MCF 10A (cell line): ENCODE measurements around the gene CACNB2. TPM values are rescaled to one million over a fixed set of nuclear protein-coding genes. Genes with fewer than 3 reads are reported as not detected.

Experiments used
- BruUV-seq: library from RNA; stranded (reverse); fragments of 400-500 nt; replicated peaks from 2 replicates; lab custom pipeline; 2021; lab: Mats Ljungman, UMichigan
- CTCF ChIA-PET: fragments of 300-600 bp; sonication (Branson Sonifier 250); formaldehyde crosslinking; extraction: SDS; loops from one replicate; lab custom pipeline; 2021; ENCODE audit warnings: antibody characterized with exemption, inconsistent platforms; lab: Yijun Ruan, JAX
- POLR2A ChIA-PET: fragments of 300-600, 350-650 bp; sonication (Branson Sonifier 250); formaldehyde crosslinking; extraction: SDS; loops from one replicate; lab custom pipeline; 2020; ENCODE audit warnings: antibody characterized with exemption, inconsistent platforms; lab: Yijun Ruan, JAX
- DNase-seq: peaks from one replicate; pipeline ENCODE4 v3.0.0-alpha.2; 2018; ENCODE audit not compliant: unreplicated experiment
- H3K27ac Mint-ChIP-seq: one replicate; pipeline ENCODE4 v1.8.0; 2022; ENCODE audit warnings: mild to moderate bottlenecking, low read depth, mixed read lengths; ENCODE audit not compliant: unreplicated experiment
- H3K27me3 Mint-ChIP-seq: one replicate; pipeline ENCODE4 v1.8.0; 2022; ENCODE audit warnings: mixed read lengths; ENCODE audit not compliant: insufficient read depth, unreplicated experiment
- H3K36me3 Mint-ChIP-seq: one replicate; pipeline ENCODE4 v1.8.0; 2022; ENCODE audit warnings: mild to moderate bottlenecking, moderate library complexity, mixed read lengths; ENCODE audit not compliant: insufficient read depth, unreplicated experiment
- H3K4me1 Mint-ChIP-seq: one replicate; pipeline ENCODE4 v1.8.0; 2022; ENCODE audit warnings: mixed read lengths; ENCODE audit not compliant: insufficient read depth, unreplicated experiment
- H3K4me3 Mint-ChIP-seq: one replicate; pipeline ENCODE4 v1.8.0; 2022; ENCODE audit warnings: mild to moderate bottlenecking, moderate library complexity, mixed read lengths; ENCODE audit not compliant: unreplicated experiment
- H3K9me3 Mint-ChIP-seq: one replicate; pipeline ENCODE4 v1.8.0; 2022; ENCODE audit warnings: mixed read lengths; ENCODE audit not compliant: unreplicated experiment
- CTCF ChIP-seq: fragments of 200-600 bp; IDR thresholded peaks from one replicate; pipeline ENCODE4 v1.8.0; 2022; ENCODE audit warnings: antibody characterized with exemption, mild to moderate bottlenecking; ENCODE audit not compliant: unreplicated experiment
- intact Hi-C: fragments of 100-400 bp; cut with micrococcal nuclease; formaldehyde crosslinking; loops from 2 replicates; pipeline ENCODE4 v1.14.1; 2022
- total RNA-seq: library from RNA; stranded (reverse); gene quantifications from 2 replicates; pipeline ENCODE4 v1.2.3, GENCODE V29; 2022

The CACNB2 gene
- total RNA-seq, 1 experiment from 2014 or later: 3.3 TPM

- ChIA-PET CTCF (no interaction called here), POLR2A (no interaction called here)
- Mint-ChIP-seq H3K9me3 (no peaks in the 10 kb centered on the region), H3K4me3 (no peak overlapping the region), H3K27ac (no peak overlapping the region), H3K27me3 (no peaks in the 10 kb centered on the region), H3K36me3 (peaks cover under 1% of the 10 kb centered on the region), H3K4me1 (no peaks in the 10 kb centered on the region)
- DNase-seq: no peak
- intact Hi-C loops: no loop called here
- BruUV-seq: no TSS peak
- TF ChIP-seq CTCF: no peak
Measured at GRCh38 chr10:18571780-18572179, 431.6 kb downstream of the CACNB2 start.

DNA sequence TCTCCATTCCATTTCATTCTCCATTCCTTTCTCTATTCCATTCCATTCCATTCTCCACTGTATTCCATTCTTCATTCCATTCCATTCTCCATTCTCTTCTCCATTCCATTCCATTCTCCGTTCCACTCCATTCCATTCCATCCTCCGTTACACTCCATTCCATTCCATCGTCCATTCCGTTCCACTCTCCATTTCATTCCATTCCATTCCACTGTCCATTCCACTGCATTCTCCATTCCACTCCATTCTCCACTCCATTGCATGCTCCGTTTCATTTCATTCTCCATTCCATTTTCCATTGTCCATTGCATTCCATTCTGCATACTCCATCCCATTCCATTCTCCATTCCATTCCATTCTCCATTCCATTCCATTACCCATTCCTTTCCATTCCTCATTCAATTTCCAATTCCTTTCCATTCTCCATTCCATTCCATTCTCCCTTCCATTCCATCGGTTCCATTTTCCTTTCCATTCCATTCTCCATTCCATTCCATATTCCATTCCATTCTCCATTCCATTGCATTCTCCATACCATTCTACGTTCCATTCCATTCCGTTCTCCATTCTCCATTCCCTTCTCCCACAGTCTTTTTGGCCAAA is 432.8 kb downstream of the CACNB2 start:
- no peaks in the 10 kb centered on the region for H3K4me1 Mint-ChIP-seq
- intact Hi-C loops: no loop called here
- peaks cover 13% of the 10 kb centered on the region for H3K36me3 Mint-ChIP-seq
- no TSS peak for BruUV-seq
- H3K4me3 Mint-ChIP-seq: no peak overlapping the region
- no peak overlapping the region for H3K27ac Mint-ChIP-seq
- H3K27me3 Mint-ChIP-seq: no peaks in the 10 kb centered on the region
- peaks cover 8% of the 10 kb centered on the region for H3K9me3 Mint-ChIP-seq
- ChIA-PET POLR2A (no interaction called here), CTCF (no interaction called here)
- no peak for DNase-seq
- TF ChIP-seq CTCF: no peak

- Mint-ChIP-seq H3K27ac (no peak overlapping the region), H3K9me3 (peaks cover 16% of the 10 kb centered on the region), H3K36me3 (peaks cover 18% of the 10 kb centered on the region), H3K27me3 (no peaks in the 10 kb centered on the region), H3K4me1 (no peaks in the 10 kb centered on the region), H3K4me3 (no peak overlapping the region)
- no TSS peak for BruUV-seq
- ChIA-PET POLR2A (no interaction called here), CTCF (interaction anchor here (0.8 kb wide), 1 partner anchor 264 kb away, joined by 3 read pairs; no protein-coding TSS in a partner anchor)
- intact Hi-C loops: no loop called here
- TF ChIP-seq CTCF: no peak
- DNase-seq: no peak
Measured at GRCh38 chr10:18576586-18576985, 436.4 kb downstream of the CACNB2 start.

DNA sequence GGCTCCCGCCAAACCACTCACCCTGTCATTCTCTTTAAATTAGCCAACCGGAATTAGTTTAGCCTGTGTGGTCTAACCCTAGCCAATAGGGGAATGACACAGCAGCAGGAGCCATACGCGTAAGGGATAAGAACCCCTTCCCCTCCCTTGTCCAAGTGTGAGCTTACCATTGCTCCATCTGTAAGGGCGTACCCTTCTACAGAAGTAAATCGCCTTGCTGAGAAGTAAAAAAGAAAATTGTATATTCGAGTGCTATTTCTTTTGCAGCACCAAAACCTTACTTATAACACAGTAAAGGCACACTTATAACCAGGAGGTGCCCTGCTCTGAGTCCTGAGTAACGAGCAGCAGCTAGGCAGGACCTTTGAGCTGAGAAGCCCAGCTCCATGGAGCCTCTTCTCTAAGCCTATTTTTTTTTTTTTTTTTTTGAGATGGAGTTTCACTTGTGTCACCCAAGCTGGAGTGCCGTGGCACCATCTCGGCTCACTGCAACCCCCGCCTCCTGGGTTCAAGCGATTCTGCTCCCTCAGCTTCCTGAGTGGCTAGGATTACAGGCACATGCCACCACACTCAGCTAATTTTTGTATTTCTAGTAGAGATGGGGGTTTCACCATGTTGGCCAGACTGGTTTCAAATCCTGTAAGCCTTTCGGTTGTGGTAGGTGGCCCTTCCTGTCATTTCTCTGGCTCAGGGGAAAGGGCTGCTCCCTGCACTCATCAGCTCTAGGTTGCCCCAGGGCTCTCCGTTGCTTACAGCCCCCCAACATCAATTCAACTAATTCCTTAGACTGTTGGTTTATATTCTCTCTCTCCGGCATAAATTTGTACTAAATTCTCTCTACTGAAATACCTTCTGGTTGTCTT is 437.8 kb downstream of the CACNB2 start:
- ChIA-PET CTCF (no interaction called here), POLR2A (interaction anchor here (0.6 kb wide), 1 partner anchor 210 kb away, joined by 4 read pairs; no protein-coding TSS in a partner anchor)
- TF ChIP-seq CTCF: no peak
- H3K4me1 Mint-ChIP-seq: no peaks in the 10 kb centered on the region
- peaks cover 16% of the 10 kb centered on the region for H3K9me3 Mint-ChIP-seq
- intact Hi-C loops: no loop called here
- no peak for DNase-seq
- no peaks in the 10 kb centered on the region for H3K27me3 Mint-ChIP-seq
- BruUV-seq: no TSS peak
- H3K4me3 Mint-ChIP-seq: no peak overlapping the region
- no peak overlapping the region for H3K27ac Mint-ChIP-seq
- peaks cover 24% of the 10 kb centered on the region for H3K36me3 Mint-ChIP-seq
